ENCODE results near the gene DPCD. TPM values are rescaled to one million over a fixed set of nuclear protein-coding genes. Genes with fewer than 3 reads are reported as not detected.

Gene DPCD
- total and polyA plus RNA-seq, 12 donors: 8.3 to 42.5 (median 26.5) TPM

DNA sequence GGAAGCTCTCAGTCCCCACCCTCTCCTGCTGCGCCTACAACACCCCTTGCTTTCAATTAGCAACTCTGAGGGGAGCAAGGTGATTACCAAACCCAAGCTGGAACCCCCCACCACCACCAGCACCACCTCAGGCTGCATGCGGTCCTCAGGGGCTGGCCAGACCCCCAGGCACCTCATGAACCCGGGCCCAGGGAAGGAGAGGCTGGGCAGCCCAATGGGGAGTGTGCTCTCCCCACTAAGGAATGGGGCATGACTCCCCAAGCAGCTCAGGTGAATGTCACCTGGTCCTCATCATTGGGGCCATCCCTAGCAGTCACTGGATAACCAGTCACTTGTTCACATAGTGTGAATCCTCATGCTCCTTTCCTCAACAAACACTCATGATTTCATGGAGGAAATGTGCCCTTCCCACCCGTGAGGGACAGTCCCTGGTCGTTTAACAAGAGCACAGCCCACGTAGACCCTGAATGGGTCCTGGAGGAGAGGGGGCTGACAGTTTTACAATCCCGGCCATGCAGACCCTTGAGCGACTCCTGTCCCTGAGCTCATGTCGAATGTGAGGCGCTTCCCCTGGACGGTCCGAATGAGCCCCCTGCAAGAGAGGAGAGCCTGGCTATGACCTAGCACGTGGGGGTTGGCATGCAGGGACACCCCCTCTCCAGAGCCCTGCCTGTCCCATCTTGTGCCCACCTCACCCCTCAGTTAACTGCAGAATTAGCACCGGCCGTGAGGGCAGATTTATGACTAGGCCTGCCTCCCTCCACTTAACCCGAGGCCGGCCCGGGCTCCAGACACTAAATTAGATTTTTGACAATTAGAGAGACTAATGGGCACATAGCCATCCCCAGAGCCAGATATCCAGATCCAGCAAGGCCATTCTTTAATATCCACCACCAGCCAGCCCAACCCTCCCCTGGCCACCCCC lies 29.2 kb upstream of the DPCD start:
- intact Hi-C loops (cut with DNase I): no loop called here
- Histone ChIP-seq H3K4me1 (replicated peaks in 1 of 2) (peaks cover 0 to 10% of the 10 kb centered on the region in 2 donors), H3K27me3 (no peaks in the 10 kb centered on the region), H3K9me3 (replicated peaks in 1 of 3) (no peaks in the 10 kb centered on the region), H3K4me3 (no peak overlapping the region), H3K27ac (no peak overlapping the region), H3K36me3 (replicated peaks in 1 of 2) (no peaks in the 10 kb centered on the region)
- DNase-seq: peak in 3 of 7 donors; percentile 24 to 73 (median 33)
- TF ChIP-seq POLR2A (IDR thresholded peaks at IDR 0.05): no peak
- TF ChIP-seq, protein P1, sequence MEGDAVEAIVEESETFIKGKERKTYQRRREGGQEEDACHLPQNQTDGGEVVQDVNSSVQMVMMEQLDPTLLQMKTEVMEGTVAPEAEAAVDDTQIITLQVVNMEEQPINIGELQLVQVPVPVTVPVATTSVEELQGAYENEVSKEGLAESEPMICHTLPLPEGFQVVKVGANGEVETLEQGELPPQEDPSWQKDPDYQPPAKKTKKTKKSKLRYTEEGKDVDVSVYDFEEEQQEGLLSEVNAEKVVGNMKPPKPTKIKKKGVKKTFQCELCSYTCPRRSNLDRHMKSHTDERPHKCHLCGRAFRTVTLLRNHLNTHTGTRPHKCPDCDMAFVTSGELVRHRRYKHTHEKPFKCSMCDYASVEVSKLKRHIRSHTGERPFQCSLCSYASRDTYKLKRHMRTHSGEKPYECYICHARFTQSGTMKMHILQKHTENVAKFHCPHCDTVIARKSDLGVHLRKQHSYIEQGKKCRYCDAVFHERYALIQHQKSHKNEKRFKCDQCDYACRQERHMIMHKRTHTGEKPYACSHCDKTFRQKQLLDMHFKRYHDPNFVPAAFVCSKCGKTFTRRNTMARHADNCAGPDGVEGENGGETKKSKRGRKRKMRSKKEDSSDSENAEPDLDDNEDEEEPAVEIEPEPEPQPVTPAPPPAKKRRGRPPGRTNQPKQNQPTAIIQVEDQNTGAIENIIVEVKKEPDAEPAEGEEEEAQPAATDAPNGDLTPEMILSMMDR (IDR thresholded peaks at IDR 0.05): no peak
- WGBS, 4 donors: 36 to 65% (median 50%) methylated on average over 13 to 18 of the region's 18 CpGs

DNA sequence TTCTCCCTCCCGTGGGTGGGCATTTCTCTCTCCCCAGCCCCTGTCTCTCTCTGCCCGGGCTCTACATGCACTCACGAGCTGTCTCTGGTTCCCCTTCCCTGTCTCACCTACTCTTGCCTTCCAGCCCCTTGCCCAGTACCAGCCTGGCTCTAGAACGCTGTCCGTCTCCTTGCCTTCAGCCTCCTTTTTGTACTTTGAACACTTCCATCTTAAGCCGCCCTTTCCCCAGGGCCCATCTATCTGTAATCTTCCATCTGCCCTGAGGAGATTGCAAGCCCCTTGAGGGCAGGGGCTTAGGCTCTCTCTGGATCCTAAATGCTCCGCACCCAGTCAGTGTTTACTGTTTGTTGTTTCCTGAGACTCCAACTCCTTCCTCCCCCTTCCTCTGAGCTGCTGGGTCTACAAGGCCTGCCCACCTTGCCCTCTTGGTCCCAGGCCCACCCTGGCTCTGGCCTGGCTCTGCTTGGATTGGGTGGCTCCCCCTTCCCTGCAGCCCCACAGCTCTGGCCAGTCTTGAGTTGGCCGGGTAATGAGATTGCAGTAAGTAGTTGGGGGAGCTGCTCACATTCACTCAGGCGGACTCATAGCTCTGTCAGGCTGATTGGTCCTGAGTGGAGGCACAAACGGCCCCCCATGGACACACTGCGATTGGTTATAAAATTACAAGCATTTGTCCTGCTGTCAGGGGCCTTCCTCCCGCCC lies 28.4 kb upstream of the DPCD start:
- Histone ChIP-seq H3K4me1 (replicated peaks in 1 of 2) (peaks cover 0 to 10% of the 10 kb centered on the region in 2 donors), H3K36me3 (replicated peaks in 1 of 2) (no peaks in the 10 kb centered on the region), H3K9me3 (replicated peaks in 1 of 3) (no peaks in the 10 kb centered on the region), H3K27me3 (peaks cover 4% of the 10 kb centered on the region), H3K4me3 (no peak overlapping the region), H3K27ac (no peak overlapping the region)
- intact Hi-C loops (cut with DNase I): loop anchor here (10.0 kb wide), 3 partner anchors 115 to 395 kb away; no protein-coding TSS in a partner anchor
- TF ChIP-seq, protein P1 (IDR thresholded peaks at IDR 0.05): no peak
- no peak for TF ChIP-seq POLR2A (IDR thresholded peaks at IDR 0.05)
- DNase-seq: peak in 2 of 7 donors; percentile 11 to 49
- 73 to 81% (median 77%) methylated on average over 9 to 12 of the region's 12 CpGs for WGBS, 4 donors

DNA sequence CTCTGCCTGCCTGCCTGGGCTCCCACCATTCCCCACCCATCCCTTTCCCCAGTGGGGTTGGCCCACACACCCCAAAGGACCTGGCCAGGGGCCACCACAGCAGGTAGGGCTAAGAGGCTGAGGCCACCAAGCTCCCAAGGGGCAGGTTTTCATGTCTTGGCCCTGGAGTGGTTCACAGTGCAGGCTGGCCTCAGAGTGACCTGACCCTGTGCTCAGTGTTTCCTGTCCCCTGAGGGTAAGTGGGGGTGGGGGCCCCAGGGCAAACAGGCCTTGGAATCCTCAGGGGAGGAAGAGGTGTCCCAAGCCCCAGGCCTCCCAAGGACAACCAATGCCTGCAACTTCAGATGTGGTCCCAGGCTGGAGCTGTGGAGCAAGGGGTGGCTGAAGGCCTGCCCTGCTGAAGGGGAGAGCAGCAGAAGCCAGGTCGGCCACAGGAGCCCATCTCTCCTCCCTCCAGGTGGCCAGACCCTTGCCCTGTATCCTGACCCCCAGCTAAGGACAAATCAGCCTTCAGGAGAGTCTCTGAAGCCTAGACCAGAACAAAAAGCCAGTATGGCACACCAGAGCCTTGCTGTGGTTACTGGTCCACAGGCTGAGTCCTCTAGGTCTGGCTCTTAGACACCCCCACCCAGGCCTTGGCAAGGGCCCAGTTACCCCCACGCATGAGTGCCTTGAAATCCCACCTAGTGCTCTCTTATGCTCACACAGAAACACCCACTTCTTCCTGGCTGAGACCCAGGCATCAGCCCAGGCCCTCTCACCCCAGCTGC lies 27.6 kb upstream of the DPCD start:
- WGBS, 4 donors: 61 to 89% (median 75%) methylated on average over 1 to 2 of the region's 2 CpGs
- intact Hi-C loops (cut with DNase I): loop anchor here (10.0 kb wide), 3 partner anchors 116 to 396 kb away; no protein-coding TSS in a partner anchor
- no peak overlapping the region for H3K4me3 ChIP-seq
- TF ChIP-seq, protein P1 (IDR thresholded peaks at IDR 0.05): no peak
- no peak for TF ChIP-seq POLR2A (IDR thresholded peaks at IDR 0.05)
- H3K27ac ChIP-seq: no peak overlapping the region
- H3K36me3 ChIP-seq (replicated peaks in 1 of 2): no peaks in the 10 kb centered on the region
- no peaks in the 10 kb centered on the region for H3K9me3 ChIP-seq (replicated peaks in 1 of 3)
- DNase-seq: peak in 2 of 7 donors; percentile 13 to 52
- H3K27me3 ChIP-seq: peaks cover 6% of the 10 kb centered on the region
- peaks cover 0 to 10% of the 10 kb centered on the region in 2 donors for H3K4me1 ChIP-seq (replicated peaks in 1 of 2)
